ENCODE data around the gene GRID1.

GRID1 gene

DNA sequence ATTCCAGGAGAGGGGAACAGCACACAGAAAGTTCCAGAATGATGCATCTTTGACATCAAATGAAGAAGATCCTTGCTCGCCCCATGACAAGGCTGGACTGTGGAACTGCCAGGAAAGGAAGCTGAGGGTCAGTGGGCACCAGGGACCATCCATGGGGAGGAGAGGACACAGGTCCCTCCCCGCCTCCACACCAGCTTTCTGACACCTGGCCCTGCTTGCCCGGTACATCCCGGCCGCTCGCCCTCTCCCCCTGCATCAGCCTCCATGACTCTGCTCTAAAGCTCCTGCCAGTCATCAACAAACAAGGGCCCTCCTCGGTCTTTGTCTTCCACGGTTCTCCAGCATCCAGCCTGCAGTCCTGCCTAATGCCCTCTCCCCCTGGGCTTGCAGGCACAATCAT is 222.3 kb downstream of the GRID1 start:
- DNase-seq (ENCODE audit: low read depth, low spot score) = no peak

DNA sequence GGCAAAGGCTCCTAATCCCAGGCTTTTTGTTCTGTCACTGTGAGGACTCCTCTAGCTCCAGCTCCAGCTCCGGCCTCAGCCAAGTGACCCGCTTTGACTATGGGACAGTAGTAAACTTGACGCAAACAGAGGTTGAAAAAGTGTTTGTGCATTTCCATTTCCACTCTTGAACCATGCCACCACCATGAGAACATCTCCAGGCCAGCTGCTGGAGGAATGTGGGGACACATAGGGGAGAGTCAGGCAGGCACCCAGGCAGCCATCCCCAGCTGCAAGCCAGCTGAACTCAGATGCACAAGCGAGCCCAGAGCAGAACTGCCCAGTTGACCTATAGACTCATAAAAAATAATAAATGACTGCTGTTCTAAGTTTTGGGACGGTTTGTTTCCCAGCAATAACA is 224.7 kb downstream of the GRID1 start:
- no peak for DNase-seq (ENCODE audit: low read depth, low spot score)

DNA sequence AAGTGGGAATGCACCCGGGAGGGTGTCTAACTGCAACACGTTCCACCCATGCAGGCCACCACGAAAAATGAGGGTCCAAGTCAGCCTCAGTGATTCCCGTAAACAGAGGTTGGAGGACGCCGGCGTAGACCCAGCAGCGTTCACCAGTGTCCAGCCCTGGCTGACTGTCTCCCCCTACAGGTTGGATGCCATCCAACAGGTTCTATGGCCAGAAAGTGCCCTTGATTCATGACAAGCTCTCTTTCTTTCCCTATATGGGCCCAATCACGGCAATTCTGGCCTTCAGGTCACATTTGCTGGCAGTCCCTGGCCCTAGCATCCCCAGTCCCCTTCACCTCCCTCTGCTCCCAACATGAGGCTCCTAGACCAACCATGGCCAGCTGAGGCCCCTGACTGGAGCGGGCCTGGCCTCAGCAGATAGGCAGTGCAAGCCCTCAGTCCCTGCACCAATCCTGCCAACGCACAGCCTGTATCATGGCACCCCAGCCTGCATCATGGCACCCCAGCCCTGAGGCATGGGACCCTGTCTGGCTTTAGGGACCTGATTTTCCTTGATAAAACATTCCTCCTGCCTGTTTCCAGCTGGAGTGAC is 227.4 kb downstream of the GRID1 start:
- DNase-seq (ENCODE audit: low read depth, low spot score) = no peak

DNA sequence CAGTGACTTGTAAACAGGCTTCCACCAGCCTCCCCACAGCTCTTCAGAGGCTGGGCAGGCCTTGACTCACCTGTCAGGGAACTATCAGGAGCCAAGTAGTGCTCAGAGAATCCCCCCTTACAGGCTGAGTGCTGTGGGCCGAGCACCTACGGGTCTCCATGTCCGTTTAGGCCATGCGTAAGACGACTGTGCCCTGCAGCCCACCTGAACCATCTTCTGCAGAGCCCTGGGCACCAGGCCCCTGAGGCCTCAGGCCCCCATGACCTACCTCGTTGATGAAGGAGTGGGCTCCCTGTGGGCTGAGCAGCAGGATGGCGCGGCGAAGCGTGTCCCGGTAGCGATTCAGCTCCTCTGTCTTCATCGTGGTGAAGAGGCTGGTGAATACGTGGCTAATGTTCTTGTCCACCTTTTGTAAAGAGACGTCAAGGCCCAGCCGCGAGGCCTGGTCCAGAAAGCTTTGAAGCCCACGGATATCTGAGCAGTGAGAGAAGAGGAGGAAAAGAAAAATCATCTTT is 228.0 kb downstream of the GRID1 start:
- DNase-seq (ENCODE audit: low read depth, low spot score) = no peak

DNA sequence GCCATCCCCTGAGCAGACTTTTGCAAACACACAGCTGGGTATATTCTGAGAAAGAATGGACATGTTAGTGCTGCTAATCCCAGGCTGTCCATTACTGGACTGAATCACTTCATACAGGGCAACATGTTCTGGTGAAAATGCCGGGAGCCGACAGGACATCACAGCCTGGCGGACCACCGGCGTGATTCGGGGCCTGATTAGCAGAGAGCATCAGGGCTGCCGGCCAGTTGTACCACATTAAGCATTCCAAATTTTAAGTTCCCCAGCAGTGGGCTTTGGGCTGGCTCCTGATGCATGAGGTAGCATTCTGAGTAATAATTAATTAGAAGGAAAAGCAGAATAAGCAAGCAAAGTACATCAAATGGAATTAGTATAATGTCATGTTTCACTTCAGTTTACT is 229.0 kb downstream of the GRID1 start:
- no peak for DNase-seq (ENCODE audit: low read depth, low spot score)

DNA sequence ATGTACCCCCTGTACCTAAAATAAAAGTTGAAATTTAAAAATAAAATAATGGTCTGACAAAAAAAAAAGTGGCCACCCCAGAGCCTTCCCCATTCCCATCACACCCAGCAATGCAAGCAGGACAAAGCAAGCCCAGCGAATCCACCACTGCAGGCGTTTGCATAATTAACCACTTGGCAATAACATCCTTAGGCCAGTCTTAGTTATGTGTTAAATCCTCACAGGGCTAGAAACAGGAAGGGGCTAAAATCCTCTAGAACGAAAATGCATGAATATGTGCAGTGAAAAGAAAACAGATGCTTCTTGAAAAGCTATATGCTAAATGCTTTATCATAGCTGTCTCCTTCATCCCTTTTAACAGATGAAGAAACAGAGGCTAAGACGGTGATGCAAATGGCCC is 229.7 kb downstream of the GRID1 start:
- DNase-seq (ENCODE audit: low read depth, low spot score) = no peak

DNA sequence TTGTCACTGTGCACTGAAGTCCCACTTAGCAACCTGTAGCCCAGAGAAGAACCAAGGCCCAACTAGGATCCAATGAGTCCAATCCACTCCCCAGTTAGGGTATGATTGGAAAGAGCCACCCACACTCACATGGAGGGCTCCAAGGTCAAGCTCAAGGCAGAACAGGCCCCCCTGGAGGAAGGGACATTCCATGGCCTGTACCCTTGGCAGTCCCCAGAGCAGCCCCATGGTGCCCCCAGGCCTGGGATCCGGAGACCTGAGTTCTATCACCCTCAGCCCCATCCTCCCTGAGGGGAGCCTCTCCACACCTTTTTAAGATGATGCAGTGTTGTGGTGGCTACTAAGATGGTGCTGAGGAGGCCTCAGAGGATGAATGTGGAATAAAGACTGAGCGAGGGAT is 231.4 kb downstream of the GRID1 start:
- no peak for DNase-seq (ENCODE audit: low read depth, low spot score)

DNA sequence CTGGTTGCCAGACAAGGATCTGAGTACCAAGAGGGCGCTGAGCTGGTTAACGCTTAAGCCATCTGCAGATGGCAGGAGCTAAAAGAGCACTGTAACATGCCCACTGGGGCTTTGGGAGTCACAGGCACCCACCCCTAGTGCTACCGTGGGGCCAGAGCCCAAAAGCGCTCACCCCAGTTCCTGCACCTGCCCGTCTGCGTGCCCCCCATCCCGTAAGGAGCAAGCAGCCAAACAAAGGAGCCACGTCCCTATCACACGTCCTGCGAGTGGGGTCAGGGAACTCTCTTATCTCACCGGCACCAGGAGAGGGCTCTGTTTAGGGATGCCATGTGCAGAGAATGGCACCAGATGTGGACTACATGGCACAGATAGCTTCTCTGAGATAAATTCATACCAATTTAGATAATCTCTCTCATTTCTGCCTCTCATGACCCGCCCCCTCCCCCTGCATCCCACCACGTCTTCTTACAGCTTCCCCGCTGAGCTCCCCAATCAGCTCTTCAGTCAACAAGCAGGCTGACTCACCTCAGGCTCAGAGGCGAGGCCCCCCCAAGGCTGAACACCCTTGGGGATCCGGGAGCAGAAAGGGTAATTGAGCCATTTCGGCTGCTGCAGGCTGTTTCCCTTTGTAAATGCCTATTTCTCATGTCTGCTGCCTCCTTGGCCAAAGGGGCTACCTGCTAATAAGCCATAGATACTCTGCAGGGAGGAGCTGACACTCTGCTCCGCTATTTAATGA is 235.7 kb downstream of the GRID1 start:
- DNase-seq (ENCODE audit: low read depth, low spot score) = no peak

DNA sequence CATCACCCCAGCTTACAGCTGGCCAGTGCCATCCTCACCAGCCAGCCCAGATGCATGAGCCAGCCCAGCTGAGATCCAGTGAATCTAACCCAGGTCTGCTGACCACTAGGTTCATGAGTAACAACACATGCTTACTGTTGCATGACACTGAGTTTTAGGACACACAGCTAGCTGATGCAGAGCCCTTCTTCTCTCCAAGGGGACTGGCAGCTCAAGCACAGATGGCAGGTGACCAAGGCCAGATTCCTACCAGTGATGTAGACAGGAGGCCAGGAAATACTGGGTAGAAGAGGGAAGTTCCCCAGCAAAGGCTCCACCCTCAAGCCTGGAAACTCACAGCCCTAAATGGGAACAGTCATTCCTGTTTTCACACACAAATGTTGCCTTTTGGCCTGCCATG is 236.6 kb downstream of the GRID1 start:
- no peak for DNase-seq (ENCODE audit: low read depth, low spot score)

DNA sequence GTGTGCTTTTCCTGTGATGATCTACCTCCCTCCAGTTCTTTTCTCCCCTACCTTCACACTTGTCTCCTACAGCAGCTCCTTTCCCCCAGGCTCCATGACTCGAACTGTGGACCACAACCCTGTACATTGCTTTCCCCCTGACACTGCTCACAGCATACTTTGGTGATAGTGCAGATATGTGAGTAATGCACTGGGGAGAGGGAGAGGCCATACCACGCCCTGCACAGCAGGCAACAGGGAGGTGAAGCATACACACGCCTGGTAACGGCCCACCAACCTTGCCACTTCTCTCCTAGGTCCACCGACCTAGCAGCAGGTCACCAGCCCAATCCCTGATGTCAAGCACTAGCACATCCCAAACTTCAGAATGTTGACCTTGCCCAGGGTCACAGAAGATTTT is 238.2 kb downstream of the GRID1 start:
- no peak for DNase-seq (ENCODE audit: low read depth, low spot score)

DNA sequence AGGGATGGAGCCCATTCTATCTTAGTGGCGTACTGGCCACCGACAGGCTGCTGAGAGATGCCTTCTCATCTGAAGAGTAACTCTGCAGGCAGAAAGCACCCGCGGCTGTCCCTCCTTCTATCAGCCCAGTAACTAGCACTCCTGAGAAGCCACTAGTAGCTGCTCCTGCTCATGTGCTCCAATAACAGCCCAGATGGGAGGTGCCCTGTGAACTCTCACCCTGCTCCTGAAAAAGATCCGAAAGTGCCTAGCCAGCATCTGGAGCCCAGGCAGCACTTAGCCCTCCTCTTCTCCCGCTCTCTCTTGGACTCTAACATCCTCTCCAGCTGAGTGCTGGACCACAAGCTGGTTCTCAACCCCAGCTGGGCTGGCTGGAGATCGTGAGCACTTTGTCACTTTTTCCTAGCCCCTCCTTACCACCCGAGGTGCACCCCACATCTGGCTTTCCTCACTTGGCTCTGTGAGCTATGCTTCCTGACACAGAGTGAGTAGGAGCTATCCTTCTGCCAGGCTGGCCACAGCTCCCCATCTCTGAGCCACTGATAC is 239.2 kb downstream of the GRID1 start:
- no peak for DNase-seq (ENCODE audit: low read depth, low spot score)

DNA sequence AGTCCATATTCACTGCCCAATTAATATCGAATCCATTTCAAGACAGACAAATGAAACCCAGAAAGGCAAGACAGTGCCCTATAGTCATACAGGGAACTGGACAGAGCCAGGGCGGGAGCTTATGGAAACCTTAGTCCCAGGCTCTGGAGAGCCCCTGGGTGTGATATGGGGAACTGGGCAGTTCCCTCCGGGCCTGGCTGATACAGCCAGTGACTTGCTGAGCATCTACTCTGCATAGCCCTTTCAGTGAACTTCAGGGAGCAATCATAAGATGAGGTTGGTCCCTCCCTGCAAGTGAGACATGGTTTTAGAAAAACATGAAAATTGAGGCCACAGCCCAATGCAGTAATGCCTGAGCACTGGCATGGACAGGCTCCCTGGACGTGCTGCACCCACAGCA is 241.9 kb downstream of the GRID1 start:
- no peak for DNase-seq (ENCODE audit: low read depth, low spot score)

DNA sequence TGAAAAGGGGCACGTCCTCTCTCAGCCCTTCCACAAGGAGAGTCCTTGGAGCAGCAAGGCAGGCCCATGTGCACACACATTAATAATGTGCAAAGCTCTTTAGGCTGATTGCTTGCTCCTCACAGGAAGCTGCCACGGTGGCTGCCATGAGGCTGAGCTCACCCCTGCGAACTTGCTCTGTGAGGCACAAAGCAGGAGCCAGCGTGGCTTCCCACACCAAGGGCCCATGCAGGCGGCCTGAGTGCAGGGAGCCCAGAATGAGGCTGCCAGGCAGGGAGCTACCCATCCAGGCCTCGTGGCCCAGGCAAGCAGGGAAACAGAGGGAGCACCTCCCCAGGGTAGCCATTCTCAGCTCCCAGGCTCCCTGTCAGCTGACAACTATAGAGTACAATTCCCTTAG is 242.9 kb downstream of the GRID1 start:
- no peak for DNase-seq (ENCODE audit: low read depth, low spot score)

DNA sequence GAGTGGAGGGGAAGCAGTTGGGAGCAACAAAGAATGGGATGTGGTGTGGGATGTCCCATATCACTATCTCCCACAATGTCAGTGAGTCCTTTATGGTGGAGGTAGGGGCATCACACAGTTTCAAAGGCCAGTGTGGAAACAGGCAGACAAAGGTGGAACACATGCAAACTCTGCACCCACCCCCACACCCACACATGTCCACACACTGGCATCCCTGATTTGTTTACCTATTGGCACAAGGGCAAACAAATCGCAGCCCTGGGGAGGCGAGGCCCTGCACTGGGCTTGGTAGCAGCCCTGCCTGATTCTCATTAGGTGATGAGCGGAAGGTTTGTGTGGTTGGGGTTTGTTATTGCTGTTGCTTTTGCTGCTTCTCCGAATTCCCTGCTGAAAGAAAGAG is 243.3 kb downstream of the GRID1 start:
- no peak for DNase-seq (ENCODE audit: low read depth, low spot score)

DNA sequence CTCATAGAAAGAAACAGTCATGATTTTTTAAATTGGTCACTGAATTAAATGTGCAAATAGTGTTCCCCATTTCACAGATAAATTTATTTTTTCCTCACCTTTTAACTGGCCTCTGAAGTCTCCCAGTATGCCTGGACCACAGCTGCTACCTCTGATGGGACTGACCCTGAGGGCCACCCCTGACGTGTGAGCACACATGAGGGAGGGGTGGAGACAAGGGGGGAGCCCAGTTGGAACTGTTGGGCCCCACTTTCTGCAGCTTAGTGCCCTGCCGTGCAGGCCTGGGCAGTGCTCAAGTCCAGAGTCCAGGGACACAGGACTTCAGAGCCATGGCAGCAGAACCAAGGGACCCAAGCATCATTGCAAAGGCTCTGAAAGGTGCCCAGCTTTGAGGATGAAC is 243.9 kb downstream of the GRID1 start:
- DNase-seq (ENCODE audit: low read depth, low spot score) = no peak

DNA sequence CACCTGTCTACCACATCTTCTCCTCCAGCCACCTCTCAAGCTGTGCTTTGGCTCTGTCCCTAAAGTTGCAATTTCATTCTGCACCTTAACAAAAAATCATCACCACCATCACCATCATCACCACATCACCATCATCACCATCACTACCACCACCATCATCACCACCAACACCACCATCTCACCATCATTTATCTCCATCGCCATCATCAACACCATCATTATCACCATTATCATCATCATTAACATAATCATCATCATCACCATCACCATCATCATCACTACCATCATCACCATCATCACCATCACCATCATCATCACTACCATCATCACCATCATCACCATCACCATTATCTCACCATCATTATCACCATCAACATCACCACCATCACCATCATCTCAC is 245.4 kb downstream of the GRID1 start:
- no peak for DNase-seq (ENCODE audit: low read depth, low spot score)

DNA sequence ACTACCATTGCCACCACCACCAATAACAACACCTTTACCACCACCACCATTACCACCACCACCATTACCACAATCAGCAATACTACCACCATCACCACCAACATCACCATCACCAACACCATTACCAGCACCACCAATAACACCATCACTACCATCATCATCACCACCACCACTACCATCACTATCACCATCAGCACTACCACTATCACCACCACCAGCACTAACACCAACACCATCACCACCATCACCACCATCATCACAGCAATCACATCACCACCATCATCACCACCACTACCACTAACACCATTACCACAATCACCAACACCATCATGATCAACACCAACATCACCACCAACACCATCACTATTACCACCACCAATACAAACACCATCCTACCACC is 249.5 kb downstream of the GRID1 start:
- no peak for DNase-seq (ENCODE audit: low read depth, low spot score)

DNA sequence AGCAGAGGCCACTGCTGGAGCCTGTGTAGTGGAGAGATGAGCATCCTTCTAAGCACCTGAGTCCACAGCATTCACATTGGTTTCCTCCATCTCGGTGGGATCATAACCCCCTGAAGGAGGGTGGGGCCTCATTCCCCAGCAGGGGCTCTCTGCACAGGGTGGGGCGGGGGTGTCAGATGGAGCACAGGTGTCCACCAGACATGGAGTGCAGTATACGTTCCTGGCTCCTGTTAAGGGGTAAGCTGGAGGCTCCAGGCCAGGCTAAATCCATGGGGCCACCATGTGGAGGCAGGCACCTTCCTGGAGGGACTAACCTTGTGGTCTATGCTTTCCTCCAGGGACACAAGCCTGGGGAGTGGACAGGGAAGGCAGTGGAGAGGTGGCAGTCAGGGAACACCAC is 252.6 kb downstream of the GRID1 start:
- no peak for DNase-seq (ENCODE audit: low read depth, low spot score)

DNA sequence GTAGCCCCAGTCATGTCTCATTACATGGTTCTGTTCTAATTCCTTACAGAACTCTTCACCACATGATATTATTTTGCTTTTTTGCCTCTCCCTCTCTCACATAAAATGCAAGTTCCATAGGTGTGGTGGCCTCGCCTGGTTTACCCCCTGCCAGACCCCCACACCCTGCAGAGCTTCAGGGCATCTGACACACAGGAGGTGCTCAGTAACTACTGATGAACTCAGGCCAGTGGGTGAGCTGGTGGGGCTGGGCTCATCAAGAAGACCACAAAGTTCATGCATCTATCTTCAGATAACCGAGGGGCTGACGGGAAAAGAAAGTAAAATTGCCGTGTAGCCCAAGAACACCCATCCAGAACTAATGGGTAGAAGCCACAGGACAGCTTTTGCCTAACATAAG is 253.1 kb downstream of the GRID1 start:
- DNase-seq (ENCODE audit: low read depth, low spot score) = no peak

DNA sequence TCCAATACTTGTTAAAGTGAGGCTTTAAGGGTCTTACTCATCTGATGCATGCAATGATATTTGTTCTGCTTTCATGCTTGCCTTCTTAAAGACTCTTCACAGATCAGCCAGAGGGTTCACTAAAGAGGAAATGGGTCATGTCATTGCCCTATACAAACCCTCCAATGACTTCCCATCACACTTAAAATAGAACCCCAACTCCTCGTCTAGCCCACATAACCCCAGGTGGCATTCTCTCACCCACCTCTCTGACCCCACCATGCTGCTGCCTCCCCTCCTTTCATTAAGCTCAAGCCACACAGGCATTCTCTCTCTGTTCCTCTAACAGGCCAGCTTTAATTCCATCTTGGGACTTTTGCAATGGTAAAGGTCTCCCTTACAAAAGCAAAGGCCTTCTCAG is 253.6 kb downstream of the GRID1 start:
- DNase-seq (ENCODE audit: low read depth, low spot score) = no peak

DNA sequence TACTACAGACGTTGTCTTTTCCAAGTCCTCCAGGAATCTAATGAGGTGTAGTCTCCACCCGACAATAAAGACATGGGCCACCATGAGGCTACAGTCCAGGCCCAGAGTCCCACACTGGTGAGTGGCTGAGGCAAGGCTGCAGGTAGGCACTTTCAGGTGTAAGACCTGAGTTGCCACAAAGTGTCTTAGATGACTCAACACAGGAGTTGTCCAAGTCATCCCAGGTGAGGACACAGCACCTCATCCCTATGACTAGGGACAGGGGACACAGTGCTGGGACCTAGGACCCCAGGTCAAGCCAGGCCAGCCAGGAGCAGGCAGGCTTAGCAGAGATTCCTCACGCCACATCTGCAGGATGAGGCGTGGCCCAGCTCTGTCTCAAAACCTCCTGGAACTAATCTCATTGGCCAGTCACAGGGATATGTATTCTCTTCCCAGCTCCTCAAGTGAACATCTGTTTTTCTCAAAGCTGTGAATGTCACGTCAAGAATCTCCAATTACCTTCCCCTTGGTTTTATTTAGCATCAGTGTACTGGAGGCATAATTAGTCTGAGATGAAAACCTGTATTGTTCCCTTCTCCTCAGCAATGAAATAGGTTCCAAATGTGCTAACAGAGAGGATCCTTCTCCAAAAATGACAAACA is 254.6 kb downstream of the GRID1 start:
- no peak for DNase-seq (ENCODE audit: low read depth, low spot score)

DNA sequence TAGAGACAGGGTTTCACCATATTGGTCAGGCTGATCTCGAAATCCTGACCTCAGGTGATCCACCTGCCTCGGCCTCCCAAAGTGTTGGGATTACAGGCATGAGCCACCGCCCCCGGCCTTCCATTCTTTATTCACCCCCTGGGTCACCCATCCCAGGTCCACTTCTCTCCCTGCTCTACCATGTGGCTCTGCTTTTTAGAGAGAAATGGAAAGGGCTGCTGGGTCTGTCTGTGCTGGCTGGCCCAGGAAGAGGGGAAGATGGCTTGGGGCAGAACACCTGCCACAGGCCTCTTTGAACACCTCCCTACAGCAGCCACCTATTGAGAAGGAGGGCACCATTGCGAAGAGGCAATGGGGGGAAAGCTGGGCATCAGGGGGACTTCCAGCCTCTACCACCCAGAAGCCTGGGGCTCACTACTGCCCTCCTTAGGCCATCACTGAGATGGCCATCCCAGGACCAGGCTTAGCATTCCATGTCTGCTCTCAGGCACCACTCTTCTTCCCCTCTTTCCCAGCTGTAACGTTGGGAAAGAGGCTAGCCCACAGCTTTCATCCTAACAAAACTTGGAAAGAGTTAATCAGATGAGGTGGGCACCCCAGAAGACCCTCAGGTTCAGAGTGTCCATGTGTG is 256.3 kb downstream of the GRID1 start:
- no peak for DNase-seq (ENCODE audit: low read depth, low spot score)

Measured in brain pericyte (primary cell).